HEK293 (cell line): ENCODE data around the gene CACNA1C.

ENCODE experiments used
- MYNN ChIP-seq: fragments of 450-650 bp; formaldehyde crosslinking; IDR thresholded peaks from 2 replicates; pipeline ENCODE4 v1.5.1; 2016; ENCODE audit warnings: missing biosample characterization, missing genetic modification characterization, borderline replicate concordance
- MZF1 ChIP-seq: fragments of 450-650 bp; formaldehyde crosslinking; IDR thresholded peaks from 2 replicates; pipeline ENCODE4 v1.5.1; 2017; ENCODE audit warnings: missing biosample characterization, missing genetic modification characterization, borderline replicate concordance
- TCF7L2 ChIP-seq: IDR thresholded peaks from 2 replicates; pipeline ENCODE4 v1.6.1; 2011; ENCODE audit warnings: low read depth, mild to moderate bottlenecking, inconsistent platforms, low read length, moderate library complexity, borderline replicate concordance
- ZNF24 ChIP-seq: fragments of 450-650 bp; formaldehyde crosslinking; IDR thresholded peaks from 2 replicates; pipeline ENCODE4 v1.5.1; 2016; ENCODE audit warnings: missing biosample characterization, missing genetic modification characterization
- ZNF621 ChIP-seq: fragments of 450-650 bp; formaldehyde crosslinking; IDR thresholded peaks from 2 replicates; pipeline ENCODE4 v1.5.1; 2017; ENCODE audit warnings: missing biosample characterization, missing genetic modification characterization
- ZNF658 ChIP-seq: fragments of 450-650 bp; formaldehyde crosslinking; IDR thresholded peaks from 2 replicates; pipeline ENCODE4; 2016; ENCODE audit warnings: missing biosample characterization, missing genetic modification characterization
- ZNF664 ChIP-seq: fragments of 450-650 bp; formaldehyde crosslinking; IDR thresholded peaks from 2 replicates; pipeline ENCODE4 v1.5.1; 2016; ENCODE audit warnings: missing biosample characterization, missing genetic modification characterization
- ZNF830 ChIP-seq: fragments of 450-650 bp; IDR thresholded peaks from 2 replicates; pipeline ENCODE4 v1.5.0; 2018; ENCODE audit warnings: missing biosample characterization, missing genetic modification characterization, low read depth, mild to moderate bottlenecking, moderate library complexity
- TF ChIP-seq, protein P1 (sequence below): fragments of 450-650 bp; formaldehyde crosslinking; IDR thresholded peaks from 2 replicates; pipeline ENCODE4 v1.5.1; 2016; ENCODE audit warnings: missing biosample characterization, missing genetic modification characterization
- TF ChIP-seq, protein P2 (sequence below): fragments of 450-650 bp; formaldehyde crosslinking; IDR thresholded peaks from 2 replicates; pipeline ENCODE4 v1.5.1; 2016; ENCODE audit warnings: missing biosample characterization, missing genetic modification characterization
- TF ChIP-seq, protein P3 (sequence below): fragments of 450-650 bp; formaldehyde crosslinking; IDR thresholded peaks from 2 replicates; pipeline ENCODE4 v1.5.1; 2016; ENCODE audit warnings: missing biosample characterization, missing genetic modification characterization, low read depth
- TF ChIP-seq, protein P4 (sequence below): fragments of 450-650 bp; formaldehyde crosslinking; IDR thresholded peaks from 2 replicates; pipeline ENCODE4 v1.5.1; 2016; ENCODE audit warnings: missing biosample characterization, missing genetic modification characterization

DNA sequence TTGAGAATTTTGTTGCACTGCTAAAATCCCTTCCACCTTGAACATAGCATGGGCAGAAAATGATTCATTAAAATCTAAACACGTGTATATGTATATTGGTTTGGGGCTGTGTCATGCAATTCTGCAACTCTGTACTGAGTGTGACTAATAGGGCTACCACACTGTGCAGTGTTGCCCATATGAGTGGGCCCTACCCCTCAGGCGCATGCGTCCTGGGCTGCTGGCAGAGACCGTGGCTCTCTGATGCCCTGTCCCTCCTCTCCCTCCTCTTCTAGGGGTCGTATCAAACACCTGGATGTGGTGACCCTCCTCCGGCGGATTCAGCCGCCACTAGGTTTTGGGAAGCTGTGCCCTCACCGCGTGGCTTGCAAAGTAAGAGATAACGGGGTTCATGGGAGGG lies 613.6 kb downstream of the CACNA1C start:
- TF ChIP-seq MZF1 (tag by site-specific recombination) (no peak), ZNF621 (no peak), ZNF658 (no peak), ZNF664 (tag by site-specific recombination) (no peak), TCF7L2 (no peak), ZNF24 (tag by site-specific recombination) (no peak), ZNF830 (tag by site-specific recombination) (no peak), MYNN (tag by site-specific recombination) (no peak)
- TF ChIP-seq, protein P1, sequence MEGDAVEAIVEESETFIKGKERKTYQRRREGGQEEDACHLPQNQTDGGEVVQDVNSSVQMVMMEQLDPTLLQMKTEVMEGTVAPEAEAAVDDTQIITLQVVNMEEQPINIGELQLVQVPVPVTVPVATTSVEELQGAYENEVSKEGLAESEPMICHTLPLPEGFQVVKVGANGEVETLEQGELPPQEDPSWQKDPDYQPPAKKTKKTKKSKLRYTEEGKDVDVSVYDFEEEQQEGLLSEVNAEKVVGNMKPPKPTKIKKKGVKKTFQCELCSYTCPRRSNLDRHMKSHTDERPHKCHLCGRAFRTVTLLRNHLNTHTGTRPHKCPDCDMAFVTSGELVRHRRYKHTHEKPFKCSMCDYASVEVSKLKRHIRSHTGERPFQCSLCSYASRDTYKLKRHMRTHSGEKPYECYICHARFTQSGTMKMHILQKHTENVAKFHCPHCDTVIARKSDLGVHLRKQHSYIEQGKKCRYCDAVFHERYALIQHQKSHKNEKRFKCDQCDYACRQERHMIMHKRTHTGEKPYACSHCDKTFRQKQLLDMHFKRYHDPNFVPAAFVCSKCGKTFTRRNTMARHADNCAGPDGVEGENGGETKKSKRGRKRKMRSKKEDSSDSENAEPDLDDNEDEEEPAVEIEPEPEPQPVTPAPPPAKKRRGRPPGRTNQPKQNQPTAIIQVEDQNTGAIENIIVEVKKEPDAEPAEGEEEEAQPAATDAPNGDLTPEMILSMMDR (tag by site-specific recombination), result no peak
- TF ChIP-seq, protein P2, sequence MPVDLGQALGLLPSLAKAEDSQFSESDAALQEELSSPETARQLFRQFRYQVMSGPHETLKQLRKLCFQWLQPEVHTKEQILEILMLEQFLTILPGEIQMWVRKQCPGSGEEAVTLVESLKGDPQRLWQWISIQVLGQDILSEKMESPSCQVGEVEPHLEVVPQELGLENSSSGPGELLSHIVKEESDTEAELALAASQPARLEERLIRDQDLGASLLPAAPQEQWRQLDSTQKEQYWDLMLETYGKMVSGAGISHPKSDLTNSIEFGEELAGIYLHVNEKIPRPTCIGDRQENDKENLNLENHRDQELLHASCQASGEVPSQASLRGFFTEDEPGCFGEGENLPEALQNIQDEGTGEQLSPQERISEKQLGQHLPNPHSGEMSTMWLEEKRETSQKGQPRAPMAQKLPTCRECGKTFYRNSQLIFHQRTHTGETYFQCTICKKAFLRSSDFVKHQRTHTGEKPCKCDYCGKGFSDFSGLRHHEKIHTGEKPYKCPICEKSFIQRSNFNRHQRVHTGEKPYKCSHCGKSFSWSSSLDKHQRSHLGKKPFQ (tag by site-specific recombination), result no peak
- TF ChIP-seq, protein P3, sequence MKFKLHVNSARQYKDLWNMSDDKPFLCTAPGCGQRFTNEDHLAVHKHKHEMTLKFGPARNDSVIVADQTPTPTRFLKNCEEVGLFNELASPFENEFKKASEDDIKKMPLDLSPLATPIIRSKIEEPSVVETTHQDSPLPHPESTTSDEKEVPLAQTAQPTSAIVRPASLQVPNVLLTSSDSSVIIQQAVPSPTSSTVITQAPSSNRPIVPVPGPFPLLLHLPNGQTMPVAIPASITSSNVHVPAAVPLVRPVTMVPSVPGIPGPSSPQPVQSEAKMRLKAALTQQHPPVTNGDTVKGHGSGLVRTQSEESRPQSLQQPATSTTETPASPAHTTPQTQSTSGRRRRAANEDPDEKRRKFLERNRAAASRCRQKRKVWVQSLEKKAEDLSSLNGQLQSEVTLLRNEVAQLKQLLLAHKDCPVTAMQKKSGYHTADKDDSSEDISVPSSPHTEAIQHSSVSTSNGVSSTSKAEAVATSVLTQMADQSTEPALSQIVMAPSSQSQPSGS (tag by site-specific recombination), result no peak
- TF ChIP-seq, protein P4, sequence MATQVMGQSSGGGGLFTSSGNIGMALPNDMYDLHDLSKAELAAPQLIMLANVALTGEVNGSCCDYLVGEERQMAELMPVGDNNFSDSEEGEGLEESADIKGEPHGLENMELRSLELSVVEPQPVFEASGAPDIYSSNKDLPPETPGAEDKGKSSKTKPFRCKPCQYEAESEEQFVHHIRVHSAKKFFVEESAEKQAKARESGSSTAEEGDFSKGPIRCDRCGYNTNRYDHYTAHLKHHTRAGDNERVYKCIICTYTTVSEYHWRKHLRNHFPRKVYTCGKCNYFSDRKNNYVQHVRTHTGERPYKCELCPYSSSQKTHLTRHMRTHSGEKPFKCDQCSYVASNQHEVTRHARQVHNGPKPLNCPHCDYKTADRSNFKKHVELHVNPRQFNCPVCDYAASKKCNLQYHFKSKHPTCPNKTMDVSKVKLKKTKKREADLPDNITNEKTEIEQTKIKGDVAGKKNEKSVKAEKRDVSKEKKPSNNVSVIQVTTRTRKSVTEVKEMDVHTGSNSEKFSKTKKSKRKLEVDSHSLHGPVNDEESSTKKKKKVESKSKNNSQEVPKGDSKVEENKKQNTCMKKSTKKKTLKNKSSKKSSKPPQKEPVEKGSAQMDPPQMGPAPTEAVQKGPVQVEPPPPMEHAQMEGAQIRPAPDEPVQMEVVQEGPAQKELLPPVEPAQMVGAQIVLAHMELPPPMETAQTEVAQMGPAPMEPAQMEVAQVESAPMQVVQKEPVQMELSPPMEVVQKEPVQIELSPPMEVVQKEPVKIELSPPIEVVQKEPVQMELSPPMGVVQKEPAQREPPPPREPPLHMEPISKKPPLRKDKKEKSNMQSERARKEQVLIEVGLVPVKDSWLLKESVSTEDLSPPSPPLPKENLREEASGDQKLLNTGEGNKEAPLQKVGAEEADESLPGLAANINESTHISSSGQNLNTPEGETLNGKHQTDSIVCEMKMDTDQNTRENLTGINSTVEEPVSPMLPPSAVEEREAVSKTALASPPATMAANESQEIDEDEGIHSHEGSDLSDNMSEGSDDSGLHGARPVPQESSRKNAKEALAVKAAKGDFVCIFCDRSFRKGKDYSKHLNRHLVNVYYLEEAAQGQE (tag by site-specific recombination), result no peak
